Endodermal cell (in vitro differentiated cells): ENCODE results near the gene CCDC87. TPM values are rescaled to one million over a fixed set of nuclear protein-coding genes. Genes with fewer than 3 reads are reported as not detected.
A peak's percentile ranks its signal among the peaks of the same experiment; 100 is the strongest.

Experiments
- DNase-seq: peaks from one replicate; pipeline ENCODE4 v3.0.0-alpha.2; 2017
- H3K27ac ChIP-seq: 2 replicates; pipeline ENCODE4 v1.5.1; 2013; ENCODE audit warnings: mild to moderate bottlenecking, low read depth, low read length, moderate library complexity
- H3K27me3 ChIP-seq: 2 replicates; pipeline ENCODE4 v1.6.1; 2013; ENCODE audit warnings: mild to moderate bottlenecking, low read length, moderate library complexity; ENCODE audit not compliant: insufficient read depth, control insufficient read depth, poor library complexity, severe bottlenecking
- H3K36me3 ChIP-seq: 2 replicates; pipeline ENCODE4 v1.7.0; 2013; ENCODE audit warnings: mild to moderate bottlenecking, low read length, moderate library complexity; ENCODE audit not compliant: control insufficient read depth, insufficient read depth
- H3K4me1 ChIP-seq: one replicate; pipeline ENCODE4 v1.7.0; 2013; ENCODE audit warnings: low read length; ENCODE audit not compliant: control insufficient read depth, insufficient read depth
- H3K4me3 ChIP-seq: 2 replicates; pipeline ENCODE4 v1.5.1; 2013; ENCODE audit warnings: mild to moderate bottlenecking, low read length, moderate library complexity
- H3K9ac ChIP-seq: 2 replicates; pipeline ENCODE4 v1.6.1; 2013; ENCODE audit warnings: mild to moderate bottlenecking, low read length, moderate library complexity; ENCODE audit not compliant: poor library complexity, severe bottlenecking; ENCODE audit errors: extremely low read depth
- H3K9me3 ChIP-seq: 2 replicates; pipeline ENCODE4 v1.6.1; 2013; ENCODE audit warnings: mild to moderate bottlenecking, low read length, moderate library complexity; ENCODE audit not compliant: control insufficient read depth
- H3K27ac Mint-ChIP-seq: 2 replicates; pipeline ENCODE4 v1.8.0; 2020; ENCODE audit warnings: mixed read lengths
- H3K27me3 Mint-ChIP-seq: 2 replicates; pipeline ENCODE4 v1.8.0; 2021; ENCODE audit warnings: mild to moderate bottlenecking, mixed read lengths; ENCODE audit not compliant: insufficient read depth
- H3K36me3 Mint-ChIP-seq: 2 replicates; pipeline ENCODE4 v1.8.0; 2020; ENCODE audit warnings: low read depth, mixed read lengths
- H3K4me1 Mint-ChIP-seq: 2 replicates; pipeline ENCODE4 v1.8.0; 2020; ENCODE audit warnings: mixed read lengths
- H3K4me3 Mint-ChIP-seq: 2 replicates; pipeline ENCODE4 v1.8.0; 2020; ENCODE audit warnings: mild to moderate bottlenecking, moderate library complexity, mixed read lengths
- H3K9me3 Mint-ChIP-seq: 2 replicates; pipeline ENCODE4 v1.8.0; 2020; ENCODE audit warnings: mild to moderate bottlenecking, mixed read lengths
- WGBS, 2 experiments: methylation state at CpG; one replicate each; pipeline versions ENCODE4 v1.1.5 to v1.1.7; 2013; ENCODE audit warnings: missing lambda C conversion rate in 2 of 2, mixed read lengths in 1 of 2; ENCODE audit not compliant: insufficient coverage in 1 of 2, insufficient read length in 1 of 2; 5-methylcytosine and 5-hydroxymethylcytosine counted together
- total RNA-seq, 2 donors: library from RNA; stranded (reverse); fragmentation: NEBNext Ultra II Directional in 1 of 2; extraction: Animal tissue kit (Norgen Biotek cat#: 25700) in 1 of 2; gene quantifications; 2 replicates in 1 of 2; 3 replicates in 1 of 2; pipeline ENCODE4 v1.2.1, GENCODE V29; 2021
- TF ChIP-seq, protein P1 (sequence below): fragments of 200-600 bp; sonication (generic); conservative IDR thresholded peaks from 2 replicates; pipeline ENCODE4 v1.5.0; 2021; ENCODE audit warnings: antibody characterized with exemption, mild to moderate bottlenecking

Gene CCDC87
- total RNA-seq, 2 donors from 2014 or later = 0.84 to 1.5 TPM

DNA sequence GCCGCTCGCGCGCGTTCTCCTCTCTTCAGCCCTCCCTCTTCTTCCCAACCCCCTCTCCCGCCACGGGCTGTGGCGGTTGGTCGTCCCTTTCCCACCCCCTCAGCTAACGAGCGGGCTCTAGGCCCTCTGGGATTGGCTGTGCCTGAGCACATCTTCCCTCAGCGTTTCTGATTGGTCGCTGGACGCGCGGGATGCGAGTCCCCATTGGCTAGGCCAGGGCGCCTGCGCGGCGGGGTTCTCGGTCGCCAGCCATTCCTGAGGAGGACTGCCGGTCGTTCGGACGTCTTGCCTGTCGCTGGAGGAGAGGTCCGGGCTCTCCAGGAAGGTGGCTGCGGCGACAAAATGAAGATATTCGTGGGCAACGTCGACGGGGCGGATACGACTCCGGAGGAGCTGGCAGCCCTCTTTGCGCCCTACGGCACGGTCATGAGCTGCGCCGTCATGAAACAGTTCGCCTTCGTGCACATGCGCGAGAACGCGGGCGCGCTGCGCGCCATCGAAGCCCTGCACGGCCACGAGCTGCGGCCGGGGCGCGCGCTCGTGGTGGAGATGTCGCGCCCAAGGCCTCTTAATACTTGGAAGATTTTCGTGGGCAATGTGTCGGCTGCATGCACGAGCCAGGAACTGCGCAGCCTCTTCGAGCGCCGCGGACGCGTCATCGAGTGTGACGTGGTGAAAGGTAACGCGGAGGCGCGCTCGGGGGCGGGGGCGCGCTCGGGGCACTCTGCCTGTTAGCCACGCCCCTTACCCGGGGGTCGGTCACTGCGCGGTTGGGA, 23.7 kb upstream of the CCDC87 start, which contains the start of gene RBM14:
RBM14 (plus strand) TSS at position 252 of the 776 bp plus-strand sequence; CDS start at position 343, 91 bp downstream.
- WGBS, 2 experiments = 0 to 1% methylated on average over 29 to 90 of the region's 90 CpGs
- TF ChIP-seq, protein P1, sequence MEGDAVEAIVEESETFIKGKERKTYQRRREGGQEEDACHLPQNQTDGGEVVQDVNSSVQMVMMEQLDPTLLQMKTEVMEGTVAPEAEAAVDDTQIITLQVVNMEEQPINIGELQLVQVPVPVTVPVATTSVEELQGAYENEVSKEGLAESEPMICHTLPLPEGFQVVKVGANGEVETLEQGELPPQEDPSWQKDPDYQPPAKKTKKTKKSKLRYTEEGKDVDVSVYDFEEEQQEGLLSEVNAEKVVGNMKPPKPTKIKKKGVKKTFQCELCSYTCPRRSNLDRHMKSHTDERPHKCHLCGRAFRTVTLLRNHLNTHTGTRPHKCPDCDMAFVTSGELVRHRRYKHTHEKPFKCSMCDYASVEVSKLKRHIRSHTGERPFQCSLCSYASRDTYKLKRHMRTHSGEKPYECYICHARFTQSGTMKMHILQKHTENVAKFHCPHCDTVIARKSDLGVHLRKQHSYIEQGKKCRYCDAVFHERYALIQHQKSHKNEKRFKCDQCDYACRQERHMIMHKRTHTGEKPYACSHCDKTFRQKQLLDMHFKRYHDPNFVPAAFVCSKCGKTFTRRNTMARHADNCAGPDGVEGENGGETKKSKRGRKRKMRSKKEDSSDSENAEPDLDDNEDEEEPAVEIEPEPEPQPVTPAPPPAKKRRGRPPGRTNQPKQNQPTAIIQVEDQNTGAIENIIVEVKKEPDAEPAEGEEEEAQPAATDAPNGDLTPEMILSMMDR = no peak
- no peaks in the 10 kb centered on the region for H3K4me1 ChIP-seq
- peak within 1 kb of the TSS; percentile 100 for H3K27ac Mint-ChIP-seq
- H3K4me1 Mint-ChIP-seq = peaks cover 22% of the 10 kb centered on the region
- peaks cover 7% of the 10 kb centered on the region for H3K27me3 Mint-ChIP-seq
- peak; percentile 100 for DNase-seq
- H3K36me3 Mint-ChIP-seq = peaks cover 27% of the 10 kb centered on the region
- H3K9ac ChIP-seq = peak within 1 kb of the TSS; percentile 97
- H3K9me3 ChIP-seq = no peaks in the 10 kb centered on the region
- H3K27me3 ChIP-seq = peaks cover 4% of the 10 kb centered on the region
- peaks cover 26% of the 10 kb centered on the region for H3K36me3 ChIP-seq
- H3K4me3 Mint-ChIP-seq = peak within 1 kb of the TSS; percentile 99
- peak within 1 kb of the TSS; percentile 94 for H3K4me3 ChIP-seq
- H3K9me3 Mint-ChIP-seq = no peaks in the 10 kb centered on the region
- H3K27ac ChIP-seq = peak within 1 kb of the TSS; percentile 97

GRCh38 chr11:66614073-66614472, 21.2 kb upstream of the CCDC87 start:
- Mint-ChIP-seq H3K9me3 (peaks cover 9% of the 10 kb centered on the region), H3K36me3 (peaks cover 20% of the 10 kb centered on the region), H3K27me3 (peaks cover 7% of the 10 kb centered on the region), H3K4me3 (no peak overlapping the region), H3K27ac (no peak overlapping the region), H3K4me1 (peaks cover 15% of the 10 kb centered on the region)
- peaks cover 14% of the 10 kb centered on the region for H3K36me3 ChIP-seq
- WGBS, 2 experiments = 97 to 99% methylated on average over 11 of the region's 13 CpGs
- TF ChIP-seq, protein P1 = no peak
- peaks cover 4% of the 10 kb centered on the region for H3K27me3 ChIP-seq
- DNase-seq = no peak
- no peak overlapping the region for H3K27ac ChIP-seq
- H3K9me3 ChIP-seq = no peaks in the 10 kb centered on the region
- no peak overlapping the region for H3K9ac ChIP-seq
- no peak overlapping the region for H3K4me3 ChIP-seq
- no peaks in the 10 kb centered on the region for H3K4me1 ChIP-seq

DNA sequence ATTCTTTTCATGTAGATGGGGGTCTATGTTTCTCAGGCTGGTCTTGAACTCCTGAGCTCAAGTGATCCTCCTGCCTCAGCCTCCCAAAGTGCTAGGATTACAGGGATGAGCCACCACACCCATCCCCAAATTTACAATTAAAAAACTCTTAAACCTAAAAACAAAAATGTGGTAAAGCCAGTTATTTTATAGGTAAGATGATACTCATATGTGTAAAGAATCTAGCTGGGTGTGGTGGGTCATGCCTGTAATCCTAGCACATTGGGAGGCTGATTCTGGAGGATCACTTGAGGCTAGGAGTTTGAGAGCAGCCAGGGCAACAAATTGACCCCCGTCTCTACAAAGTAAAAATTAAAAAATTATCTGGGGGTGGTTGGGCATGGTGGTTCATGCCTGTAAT, 19.6 kb upstream of the CCDC87 start:
- Mint-ChIP-seq H3K4me3 (no peak overlapping the region), H3K4me1 (peaks cover 2% of the 10 kb centered on the region), H3K9me3 (peaks cover 9% of the 10 kb centered on the region), H3K36me3 (peaks cover 11% of the 10 kb centered on the region), H3K27me3 (peaks cover 7% of the 10 kb centered on the region), H3K27ac (no peak overlapping the region)
- Histone ChIP-seq H3K27me3 (peaks cover 4% of the 10 kb centered on the region), H3K4me1 (no peaks in the 10 kb centered on the region), H3K9me3 (no peaks in the 10 kb centered on the region), H3K4me3 (no peak overlapping the region), H3K27ac (no peak overlapping the region), H3K36me3 (no peaks in the 10 kb centered on the region), H3K9ac (no peak overlapping the region)
- TF ChIP-seq, protein P1 = no peak
- no peak for DNase-seq
- WGBS, 2 experiments = 100% methylated on average over 1 of the region's 1 CpG
